ENCODE measurements around the gene GABRB3.

DNA sequence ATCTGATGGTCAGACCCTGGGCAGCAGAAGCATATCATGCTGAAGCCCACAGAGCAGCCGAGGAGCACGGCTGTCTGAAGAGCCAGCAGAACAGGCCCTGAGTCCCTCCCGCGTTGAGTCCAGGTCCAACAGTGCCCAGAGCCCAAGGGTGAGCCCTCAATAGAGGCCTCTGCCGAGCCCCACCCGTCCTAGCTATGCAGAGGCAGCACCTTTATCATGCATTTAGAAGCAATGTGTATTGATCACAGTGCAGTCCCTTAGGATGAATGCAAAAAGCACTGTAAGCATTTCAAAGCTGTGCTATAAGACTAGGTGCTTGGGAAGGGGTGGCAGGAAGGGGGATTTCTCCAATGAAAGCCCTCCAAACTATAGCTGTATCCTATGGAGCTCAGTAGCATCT, 208.5 kb downstream of the GABRB3 start:
- TF ChIP-seq, protein P1, sequence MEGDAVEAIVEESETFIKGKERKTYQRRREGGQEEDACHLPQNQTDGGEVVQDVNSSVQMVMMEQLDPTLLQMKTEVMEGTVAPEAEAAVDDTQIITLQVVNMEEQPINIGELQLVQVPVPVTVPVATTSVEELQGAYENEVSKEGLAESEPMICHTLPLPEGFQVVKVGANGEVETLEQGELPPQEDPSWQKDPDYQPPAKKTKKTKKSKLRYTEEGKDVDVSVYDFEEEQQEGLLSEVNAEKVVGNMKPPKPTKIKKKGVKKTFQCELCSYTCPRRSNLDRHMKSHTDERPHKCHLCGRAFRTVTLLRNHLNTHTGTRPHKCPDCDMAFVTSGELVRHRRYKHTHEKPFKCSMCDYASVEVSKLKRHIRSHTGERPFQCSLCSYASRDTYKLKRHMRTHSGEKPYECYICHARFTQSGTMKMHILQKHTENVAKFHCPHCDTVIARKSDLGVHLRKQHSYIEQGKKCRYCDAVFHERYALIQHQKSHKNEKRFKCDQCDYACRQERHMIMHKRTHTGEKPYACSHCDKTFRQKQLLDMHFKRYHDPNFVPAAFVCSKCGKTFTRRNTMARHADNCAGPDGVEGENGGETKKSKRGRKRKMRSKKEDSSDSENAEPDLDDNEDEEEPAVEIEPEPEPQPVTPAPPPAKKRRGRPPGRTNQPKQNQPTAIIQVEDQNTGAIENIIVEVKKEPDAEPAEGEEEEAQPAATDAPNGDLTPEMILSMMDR (IDR thresholded peaks at IDR 0.05; ENCODE audit: insufficient read depth, low read depth, low read length), result no peak
- TF ChIP-seq EZH2 (IDR thresholded peaks at IDR 0.05; ENCODE audit: insufficient read depth, low read length), result no peak

Data from astrocyte (in vitro differentiated cells and primary cell).